HG02763 (cell line): ENCODE data around the gene TBC1D7.
A peak's percentile ranks its signal among the peaks of the same experiment; 100 is the strongest.

Experiments
- ATAC-seq: cut with Tn5 transposase; IDR thresholded peaks from one replicate; pipeline ENCODE4 v1.9.1; 2021; ENCODE audit warnings: mild to moderate bottlenecking, moderate library complexity; ENCODE audit not compliant: unreplicated experiment

The TBC1D7 gene

GRCh38 chr6:13328076-13328874 lies at the start of gene TBC1D7:
Gene TBC1D7, minus strand, starts transcription at chr6:13328537. Its CDS starts 1,639 bp downstream, at chr6:13326898.
- ATAC-seq, result peak; percentile 88

GRCh38 chr6:13377054-13377758 lies 48.9 kb upstream of the TBC1D7 start:
- no peak for ATAC-seq

DNA sequence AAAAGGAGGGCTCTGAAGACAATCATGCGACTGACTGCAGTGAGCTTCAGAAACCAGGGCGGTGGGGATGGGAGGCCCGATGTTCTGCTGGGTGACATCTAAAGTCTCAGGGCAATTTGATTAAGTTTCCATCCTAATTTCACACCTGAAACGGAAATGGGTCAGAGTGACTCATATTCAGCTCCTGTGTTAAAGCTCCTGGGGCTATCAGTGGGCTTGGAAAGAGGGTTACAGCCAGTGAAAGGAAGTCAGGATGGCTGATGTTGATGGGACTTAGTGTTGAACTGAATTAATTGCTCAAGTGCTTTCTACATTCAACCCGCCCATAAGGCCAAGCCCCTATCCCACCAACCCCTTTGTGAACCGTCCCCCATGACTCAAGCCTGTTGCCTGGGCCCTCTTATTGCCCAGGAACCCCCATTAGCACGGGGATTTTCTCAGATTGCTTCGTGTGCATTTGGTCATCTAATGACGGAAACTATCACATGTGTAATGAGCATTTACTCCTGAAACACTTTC lies 47.1 kb upstream of the TBC1D7 start:
- ATAC-seq, result peak; percentile 63

DNA sequence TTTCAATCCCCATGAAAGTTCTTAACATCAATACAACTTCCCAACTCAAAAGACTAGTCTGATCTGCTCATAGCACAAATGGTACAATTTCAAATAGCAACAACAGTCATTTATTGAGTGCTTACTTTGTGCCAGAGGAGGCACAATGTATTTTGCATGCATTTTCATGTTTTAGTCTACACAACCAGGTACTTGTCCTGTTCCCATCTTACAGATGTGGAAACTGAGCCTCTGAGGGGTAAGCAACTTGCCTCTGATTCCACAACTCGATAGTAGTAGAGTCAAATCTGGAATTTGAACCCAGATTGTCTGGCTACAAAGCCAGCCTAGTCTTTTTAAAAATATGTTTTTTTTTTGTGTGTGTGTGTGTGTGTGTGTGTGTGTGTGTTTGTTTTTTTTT lies 45.6 kb upstream of the TBC1D7 start:
- ATAC-seq, result no peak

- ATAC-seq, result no peak
Measured at GRCh38 chr6:13373488-13373886, 45.1 kb upstream of the TBC1D7 start.

- no peak for ATAC-seq
Measured at GRCh38 chr6:13372688-13373487, 44.6 kb upstream of the TBC1D7 start.

- ATAC-seq, result no peak
Measured at GRCh38 chr6:13372076-13372475, 43.7 kb upstream of the TBC1D7 start.

DNA sequence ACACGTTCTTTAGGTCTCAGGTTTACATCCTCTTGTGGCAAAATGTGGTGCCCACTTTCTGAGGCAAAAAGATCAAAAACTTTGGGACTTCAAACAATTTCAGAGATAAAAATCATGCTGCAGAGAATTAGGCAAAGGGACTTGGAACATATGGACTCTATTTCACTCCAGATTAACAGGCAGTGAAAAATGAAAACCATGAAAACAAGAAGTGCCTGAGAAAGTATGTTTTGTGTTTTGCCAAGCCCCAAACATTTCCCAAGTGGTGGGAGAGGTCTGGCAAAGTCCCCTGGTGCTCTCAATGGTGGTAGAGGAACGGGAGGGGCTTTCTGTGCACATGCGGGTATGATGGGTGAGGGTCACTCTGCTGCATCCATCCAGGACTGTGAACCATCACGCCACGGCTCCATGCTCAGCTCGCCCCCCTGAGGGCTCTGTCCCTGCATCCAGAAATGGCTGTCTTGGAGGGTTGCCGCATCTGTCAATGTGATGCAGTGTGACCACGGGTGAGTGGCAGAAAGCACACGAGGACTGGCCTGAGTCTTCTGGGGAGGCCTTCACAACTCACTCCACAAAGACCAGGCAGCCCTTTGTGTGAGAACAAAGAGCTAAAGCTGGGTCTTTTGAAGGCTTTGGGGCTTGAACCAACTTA lies 43.2 kb upstream of the TBC1D7 start:
- no peak for ATAC-seq

- no peak for ATAC-seq
Measured at GRCh38 chr6:13370623-13371022, 42.3 kb upstream of the TBC1D7 start.

- no peak for ATAC-seq
Measured at GRCh38 chr6:13369591-13369990, 41.3 kb upstream of the TBC1D7 start.

DNA sequence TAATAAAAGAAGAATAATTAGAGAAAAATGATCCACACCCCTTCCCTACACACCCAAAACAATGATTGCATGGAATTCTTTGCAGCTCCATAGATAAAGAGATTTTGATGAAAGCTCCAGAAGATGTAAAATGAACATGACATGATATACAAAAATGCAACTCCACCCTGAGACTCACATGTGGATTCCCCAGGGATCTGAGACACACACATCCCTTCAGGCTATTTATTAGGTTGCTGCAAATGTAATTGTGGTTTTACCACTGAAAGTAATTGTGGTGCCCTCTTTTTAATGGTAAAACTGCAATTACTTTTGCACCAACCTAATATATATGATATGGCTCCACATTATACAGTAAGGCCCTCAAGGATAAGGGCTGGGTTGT lies 40.4 kb upstream of the TBC1D7 start:
- no peak for ATAC-seq

- no peak for ATAC-seq
Measured at GRCh38 chr6:13368079-13368730, 39.9 kb upstream of the TBC1D7 start.

GRCh38 chr6:13367396-13367795 lies 39.1 kb upstream of the TBC1D7 start:
- ATAC-seq, result no peak

GRCh38 chr6:13365320-13365719 lies 37.0 kb upstream of the TBC1D7 start:
- ATAC-seq, result no peak

DNA sequence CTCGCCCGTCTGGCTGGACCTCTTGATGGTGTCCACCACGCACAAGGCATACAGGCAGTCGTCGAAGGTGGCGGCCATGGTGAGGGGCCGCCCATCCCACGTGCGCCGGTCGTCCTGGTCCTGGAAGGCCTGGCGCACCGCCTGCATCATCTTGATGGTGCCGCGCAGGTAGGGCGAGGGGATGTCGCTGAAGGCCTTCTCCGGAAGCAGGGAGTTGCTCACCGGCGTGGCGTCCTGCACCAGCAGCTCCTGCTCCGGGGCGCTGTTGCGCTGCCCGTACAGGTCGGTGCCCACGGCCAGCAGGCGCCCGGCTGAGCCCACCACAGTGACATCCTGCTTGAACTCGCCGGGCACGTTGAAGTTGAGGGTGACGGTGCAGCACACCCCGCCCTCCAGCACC lies 36.5 kb upstream of the TBC1D7 start:
- ATAC-seq, result no peak

DNA sequence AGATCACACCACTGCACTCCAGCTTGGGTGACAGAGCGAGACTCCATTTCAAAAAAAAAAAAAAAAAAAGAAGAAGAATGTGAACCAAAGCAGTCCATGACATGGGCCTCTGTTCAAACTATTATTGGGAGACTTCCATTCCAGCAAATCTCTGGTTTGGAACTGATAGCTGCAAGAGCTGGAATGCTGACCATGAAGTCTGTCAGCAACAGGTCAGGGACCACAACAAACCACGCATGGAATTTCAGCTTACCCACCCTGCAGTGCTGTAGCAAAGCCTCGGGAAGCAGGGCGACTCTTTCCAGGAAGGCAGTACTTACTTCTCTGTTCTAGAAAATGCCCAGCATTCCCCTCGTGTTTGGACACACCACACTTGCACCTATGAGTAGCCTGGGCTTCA lies 34.1 kb upstream of the TBC1D7 start:
- ATAC-seq, result no peak

DNA sequence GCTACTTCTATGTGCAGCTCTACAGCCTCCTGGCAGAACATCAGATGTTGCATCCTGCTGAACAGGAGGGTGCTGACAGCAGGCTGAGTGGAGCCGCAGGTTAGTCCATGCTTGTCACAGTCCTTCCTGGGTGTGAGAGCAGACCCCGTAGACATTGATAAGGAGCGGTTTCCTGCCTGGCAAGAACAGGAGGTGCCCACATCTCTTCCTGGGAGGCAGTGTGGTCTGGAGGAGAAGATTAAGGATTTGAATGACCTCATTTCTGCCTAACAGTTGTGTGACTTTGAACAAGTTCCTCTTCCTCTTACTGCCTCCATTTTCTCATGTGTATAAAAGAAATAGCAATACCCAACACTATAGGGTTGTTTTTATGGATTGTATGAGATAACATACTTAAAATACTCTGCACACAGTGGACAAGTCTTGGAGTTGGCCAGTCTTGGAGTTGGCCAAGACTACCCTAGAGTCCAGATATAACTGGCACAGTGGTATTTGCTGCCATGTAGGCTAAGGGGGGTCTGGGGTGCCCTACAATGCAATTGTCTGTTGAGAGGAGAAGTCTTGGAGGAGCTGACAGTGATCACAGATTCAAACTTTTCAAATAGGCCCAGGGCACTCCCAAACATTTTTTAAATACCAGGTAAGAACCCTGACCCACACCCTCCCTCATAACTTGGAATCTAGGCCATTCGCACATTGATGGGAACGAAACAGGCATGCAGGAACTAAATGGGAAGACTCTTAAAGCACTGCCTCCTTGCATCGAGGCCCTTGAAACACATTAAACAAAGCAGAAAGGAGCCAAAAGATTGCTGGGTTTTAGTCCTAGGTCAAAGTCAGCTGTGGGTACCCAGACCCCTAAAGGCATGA lies 32.6 kb upstream of the TBC1D7 start:
- ATAC-seq, result no peak

DNA sequence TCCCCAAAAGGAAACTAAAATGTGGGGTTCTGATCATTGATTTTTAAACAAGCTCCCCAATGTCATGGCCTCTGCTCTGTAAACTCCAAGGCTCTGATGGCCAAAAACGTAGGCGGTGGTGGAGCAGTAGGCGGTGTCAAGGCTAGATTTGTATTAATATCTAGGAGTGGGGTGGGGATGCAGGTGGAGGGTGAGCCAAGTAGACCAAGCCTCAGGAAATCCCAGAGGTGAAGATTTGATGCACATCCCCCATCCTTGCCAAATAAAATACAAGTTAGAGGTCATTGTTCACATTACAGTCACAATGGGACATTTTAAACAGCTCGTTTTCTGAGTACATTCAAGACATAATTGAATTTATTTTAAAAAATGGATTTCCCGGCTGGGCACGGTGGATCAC lies 30.9 kb upstream of the TBC1D7 start:
- ATAC-seq, result no peak

DNA sequence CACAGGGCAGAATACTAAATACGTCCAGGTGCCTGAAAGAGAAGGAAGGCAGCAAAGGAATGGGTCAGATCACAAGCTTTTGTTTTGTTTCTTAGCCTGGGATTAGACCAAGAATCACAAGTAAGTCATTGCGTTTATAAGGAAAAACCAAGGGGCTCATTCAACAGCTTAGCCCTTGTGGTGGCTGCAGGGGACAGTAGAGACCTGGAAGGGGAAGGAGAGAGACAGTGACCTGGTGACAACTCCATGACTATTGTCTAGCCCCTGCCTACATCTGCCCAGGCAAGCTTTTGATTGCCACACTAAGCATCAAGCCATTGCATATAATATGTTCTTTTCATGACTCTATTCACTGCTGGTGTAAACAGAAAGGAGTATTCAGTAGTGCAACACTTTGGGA lies 30.2 kb upstream of the TBC1D7 start:
- ATAC-seq, result no peak
